Measurements from ENCODE around the gene C4BPB. TPM values are rescaled to one million over a fixed set of nuclear protein-coding genes. Genes with fewer than 3 reads are reported as not detected.
A peak's percentile ranks its signal among the peaks of the same experiment; 100 is the strongest.

Gene C4BPB
- total and polyA plus RNA-seq, 2 experiments from 2014 or later = 13.5 to 16.8 TPM

DNA sequence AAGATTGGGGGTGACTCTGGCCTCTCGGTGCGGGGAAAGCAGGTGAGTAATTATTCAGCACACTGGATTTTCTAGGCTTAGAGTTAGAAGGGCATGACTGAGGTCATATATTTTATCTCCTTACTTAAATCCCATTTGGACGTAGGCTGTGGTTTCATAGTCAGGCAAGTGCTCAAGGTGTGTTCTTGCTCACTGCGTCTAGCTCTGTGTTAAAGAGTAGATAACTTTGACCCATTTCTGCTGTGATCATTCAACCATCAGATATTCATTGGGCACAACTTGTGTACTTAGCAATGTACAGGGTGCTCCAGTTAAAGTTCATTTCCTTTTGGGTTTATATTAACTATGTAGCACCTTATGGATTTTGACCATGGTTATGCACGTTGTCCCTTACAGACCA, 21.0 kb upstream of the C4BPB start:
- WGBS (ENCODE audit: low lambda C conversion rate, missing lambda C conversion rate) = 74% methylated on average over 5 of the region's 5 CpGs
- Histone ChIP-seq H3K9me3 (ENCODE audit: low read depth) (no peaks in the 10 kb centered on the region), H3K4me1 (ENCODE audit: insufficient read depth) (no peaks in the 10 kb centered on the region), H3K79me2 (no peaks in the 10 kb centered on the region), H3K27me3 (no peaks in the 10 kb centered on the region), H2AFZ (no peak overlapping the region), H3K27ac (peak overlapping the region; percentile 75), H4K20me1 (ENCODE audit: insufficient read depth, poor library complexity, severe bottlenecking) (no peaks in the 10 kb centered on the region), H3K4me3 (no peak overlapping the region), H3K36me3 (replicated peaks; ENCODE audit: insufficient read depth, low read depth) (no peaks in the 10 kb centered on the region), H3K9me2 (replicated peaks; ENCODE audit: insufficient read depth) (no peaks in the 10 kb centered on the region), H3K4me2 (no peak overlapping the region)
- no peak for DNase-seq (ENCODE audit: low spot score)
- TF ChIP-seq, protein P1, sequence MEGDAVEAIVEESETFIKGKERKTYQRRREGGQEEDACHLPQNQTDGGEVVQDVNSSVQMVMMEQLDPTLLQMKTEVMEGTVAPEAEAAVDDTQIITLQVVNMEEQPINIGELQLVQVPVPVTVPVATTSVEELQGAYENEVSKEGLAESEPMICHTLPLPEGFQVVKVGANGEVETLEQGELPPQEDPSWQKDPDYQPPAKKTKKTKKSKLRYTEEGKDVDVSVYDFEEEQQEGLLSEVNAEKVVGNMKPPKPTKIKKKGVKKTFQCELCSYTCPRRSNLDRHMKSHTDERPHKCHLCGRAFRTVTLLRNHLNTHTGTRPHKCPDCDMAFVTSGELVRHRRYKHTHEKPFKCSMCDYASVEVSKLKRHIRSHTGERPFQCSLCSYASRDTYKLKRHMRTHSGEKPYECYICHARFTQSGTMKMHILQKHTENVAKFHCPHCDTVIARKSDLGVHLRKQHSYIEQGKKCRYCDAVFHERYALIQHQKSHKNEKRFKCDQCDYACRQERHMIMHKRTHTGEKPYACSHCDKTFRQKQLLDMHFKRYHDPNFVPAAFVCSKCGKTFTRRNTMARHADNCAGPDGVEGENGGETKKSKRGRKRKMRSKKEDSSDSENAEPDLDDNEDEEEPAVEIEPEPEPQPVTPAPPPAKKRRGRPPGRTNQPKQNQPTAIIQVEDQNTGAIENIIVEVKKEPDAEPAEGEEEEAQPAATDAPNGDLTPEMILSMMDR (IDR thresholded peaks at IDR 0.05; ENCODE audit: poor library complexity) = no peak
- TF ChIP-seq EZH2phosphoT487 (IDR thresholded peaks at IDR 0.05; ENCODE audit: low read depth, severe bottlenecking, unreplicated experiment) (no peak), EZH2 (IDR thresholded peaks at IDR 0.05; ENCODE audit: borderline replicate concordance) (no peak)

DNA sequence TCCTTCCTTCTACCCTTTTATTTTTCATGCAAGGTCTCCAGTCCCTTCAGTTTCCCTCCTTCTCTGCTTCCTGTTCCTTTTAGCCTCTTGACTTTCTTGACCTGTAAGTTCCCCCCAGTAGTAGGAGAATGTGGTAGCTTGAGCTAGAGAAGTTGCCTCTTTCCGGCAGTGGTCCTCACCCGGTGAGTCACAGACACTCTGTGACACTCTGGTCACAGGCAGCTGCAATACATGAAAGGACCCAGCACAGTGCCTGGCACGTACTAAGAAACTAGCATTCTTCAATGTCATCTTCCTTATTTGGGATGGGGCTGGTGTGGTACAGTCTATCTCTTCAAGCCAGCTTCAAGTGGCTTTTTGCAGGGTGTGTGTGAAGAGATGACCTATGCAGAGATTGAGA, 19.6 kb upstream of the C4BPB start:
- Histone ChIP-seq H3K36me3 (replicated peaks; ENCODE audit: insufficient read depth, low read depth) (no peaks in the 10 kb centered on the region), H3K9me2 (replicated peaks; ENCODE audit: insufficient read depth) (no peaks in the 10 kb centered on the region), H4K20me1 (ENCODE audit: insufficient read depth, poor library complexity, severe bottlenecking) (no peaks in the 10 kb centered on the region), H3K4me1 (ENCODE audit: insufficient read depth) (no peaks in the 10 kb centered on the region), H3K27ac (no peak overlapping the region), H3K9me3 (ENCODE audit: low read depth) (no peaks in the 10 kb centered on the region), H2AFZ (no peak overlapping the region), H3K27me3 (no peaks in the 10 kb centered on the region), H3K4me2 (no peak overlapping the region), H3K4me3 (no peak overlapping the region), H3K79me2 (no peaks in the 10 kb centered on the region)
- TF ChIP-seq EZH2phosphoT487 (IDR thresholded peaks at IDR 0.05; ENCODE audit: low read depth, severe bottlenecking, unreplicated experiment) (no peak), EZH2 (IDR thresholded peaks at IDR 0.05; ENCODE audit: borderline replicate concordance) (no peak)
- TF ChIP-seq, protein P1 (IDR thresholded peaks at IDR 0.05; ENCODE audit: poor library complexity) = no peak
- DNase-seq (ENCODE audit: low spot score) = no peak
- WGBS (ENCODE audit: low lambda C conversion rate, missing lambda C conversion rate) = 98% methylated on average over 3 of the region's 3 CpGs

DNA sequence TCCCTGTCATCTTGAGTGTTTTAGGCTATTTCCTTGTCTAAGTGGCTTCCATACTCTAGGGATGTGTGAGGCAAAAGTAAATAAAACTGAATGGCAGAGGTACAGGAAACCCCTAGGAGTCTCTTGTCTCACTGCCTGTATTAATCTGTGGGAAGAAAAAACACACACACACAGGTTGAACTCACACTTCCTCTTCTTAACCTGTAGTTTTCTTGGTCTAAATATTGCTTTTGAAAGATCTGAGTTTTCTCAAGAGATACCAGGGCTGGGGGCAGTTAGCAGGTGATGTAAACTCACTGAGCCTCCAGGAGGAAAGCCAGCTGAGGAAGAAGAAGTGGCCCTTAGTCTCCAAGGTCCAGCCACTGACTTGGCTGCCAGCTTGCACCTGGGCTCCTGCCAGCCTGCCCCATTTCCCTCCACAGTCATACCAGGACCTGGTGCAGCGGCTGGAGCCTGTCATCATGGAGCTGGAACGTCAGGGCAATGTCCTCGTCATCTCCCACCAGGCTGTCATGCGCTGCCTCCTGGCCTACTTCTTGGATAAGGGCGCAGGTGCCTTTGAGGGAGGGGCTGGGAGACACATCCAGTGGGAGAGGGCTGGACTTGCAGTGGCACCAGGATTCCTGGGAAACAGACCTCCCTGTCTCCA, 18.7 kb upstream of the C4BPB start:
- Histone ChIP-seq H3K27me3 (no peaks in the 10 kb centered on the region), H3K9me3 (ENCODE audit: low read depth) (no peaks in the 10 kb centered on the region), H3K27ac (no peak overlapping the region), H3K9me2 (replicated peaks; ENCODE audit: insufficient read depth) (no peaks in the 10 kb centered on the region), H3K4me1 (ENCODE audit: insufficient read depth) (no peaks in the 10 kb centered on the region), H3K4me2 (no peak overlapping the region), H3K36me3 (replicated peaks; ENCODE audit: insufficient read depth, low read depth) (no peaks in the 10 kb centered on the region), H3K79me2 (no peaks in the 10 kb centered on the region), H4K20me1 (ENCODE audit: insufficient read depth, poor library complexity, severe bottlenecking) (no peaks in the 10 kb centered on the region), H3K4me3 (no peak overlapping the region), H2AFZ (no peak overlapping the region)
- TF ChIP-seq, protein P1 (IDR thresholded peaks at IDR 0.05; ENCODE audit: poor library complexity) = no peak
- TF ChIP-seq EZH2phosphoT487 (IDR thresholded peaks at IDR 0.05; ENCODE audit: low read depth, severe bottlenecking, unreplicated experiment) (no peak), EZH2 (IDR thresholded peaks at IDR 0.05; ENCODE audit: borderline replicate concordance) (no peak)
- 95% methylated on average over 5 of the region's 5 CpGs for WGBS (ENCODE audit: low lambda C conversion rate, missing lambda C conversion rate)
- DNase-seq (ENCODE audit: low spot score) = no peak
